K562 (cell line): ENCODE data around the gene SLC22A23. TPM values are rescaled to one million over a fixed set of nuclear protein-coding genes. Genes with fewer than 3 reads are reported as not detected.
A peak's percentile ranks its signal among the peaks of the same experiment; 100 is the strongest.

Experiments used
- FOXK2 ChIP-seq, 2 experiments: fragments of 450-650 bp; IDR thresholded peaks in 1 of 2; conservative IDR thresholded peaks in 1 of 2; 2 replicates each; pipeline ENCODE4 v1.6.1; 2016; ENCODE audit warnings: low read depth in 2 of 2, mild to moderate bottlenecking in 1 of 2
- HMGN3 ChIP-seq: IDR thresholded peaks from 2 replicates; pipeline ENCODE4 v1.6.1; 2011; ENCODE audit warnings: borderline replicate concordance, low read depth, mild to moderate bottlenecking, mixed read lengths, low read length; ENCODE audit not compliant: insufficient read length; ENCODE audit errors: extremely low read depth
- SMAD3 ChIP-seq: fragments of 450-650 bp; formaldehyde crosslinking; conservative IDR thresholded peaks from 2 replicates; pipeline ENCODE4 v1.4.0; 2020; ENCODE audit warnings: mild to moderate bottlenecking
- WHSC1 ChIP-seq: IDR thresholded peaks from one replicate; pipeline ENCODE4 v1.6.1; 2012; ENCODE audit warnings: low read length, control low read depth, inconsistent platforms
- ZBTB7A ChIP-seq: IDR thresholded peaks from 2 replicates; pipeline ENCODE4 v1.6.1; 2011; ENCODE audit warnings: low read depth, mild to moderate bottlenecking, low read length, moderate library complexity, borderline replicate concordance; ENCODE audit not compliant: control insufficient read depth
- ZNF3 ChIP-seq: fragments of 250-450 bp; sonication (Bioruptor Pico); IDR thresholded peaks from 2 replicates; pipeline ENCODE4 v1.5.0; 2021; ENCODE audit warnings: mild to moderate bottlenecking, moderate library complexity
- ZNF324 ChIP-seq: fragments of 250-450 bp; sonication (Bioruptor Pico); IDR thresholded peaks from 2 replicates; pipeline ENCODE4 v1.4.0; 2020; ENCODE audit warnings: mild to moderate bottlenecking
- ZNF76 ChIP-seq: fragments of 250-450 bp; sonication (Bioruptor Pico); IDR thresholded peaks from 2 replicates; pipeline ENCODE4 v1.4.0; 2020; ENCODE audit warnings: mild to moderate bottlenecking, moderate library complexity, borderline replicate concordance
- polyA plus RNA-seq, 8 experiments: library from polyadenylated mRNA; depleted of rRNA in 4 of 8; stranded (reverse) in 5 of 8; unstranded in 3 of 8; fragments of >200 nt; fragmentation: Nextera tagmentation in 2 of 8; fragmentation: Illumina TruSeq in 1 of 8; extraction: Ambion mirVana in 2 of 8; extraction: Trizol in 1 of 8; gene quantifications; 2 replicates each; pipeline versions ENCODE4 v1.2.1 to v1.2.3, GENCODE V29; 2011 to 2014; ENCODE audit warnings: inconsistent platforms in 1 of 8, missing spikeins in 1 of 8
- total RNA-seq, 7 experiments: library from RNA; depleted of rRNA in 6 of 7; stranded (reverse); fragments of >200 nt in 6 of 7; fragmentation: Illumina TruSeq in 2 of 7; extraction: Trizol in 2 of 7; gene quantifications; 2 replicates each; pipeline versions ENCODE4 v1.2.1 to v1.2.3, GENCODE V29; 2011 to 2021; ENCODE audit warnings: low replicate concordance in 1 of 7
- TF ChIP-seq, protein P1 (sequence below): sonication (generic); formaldehyde crosslinking; IDR thresholded peaks from 2 replicates; pipeline ENCODE4 v1.9.0; 2022; ENCODE audit warnings: mild to moderate bottlenecking, missing genetic modification reagents
- TF ChIP-seq, protein P2 (sequence below): fragments of 450-650 bp; IDR thresholded peaks from 2 replicates; pipeline ENCODE4 v1.6.1; 2016; ENCODE audit warnings: mild to moderate bottlenecking, moderate library complexity

SLC22A23 gene
- total and polyA plus RNA-seq, 9 of the 15 experiments (the other 6 are each of a cell fraction or from before 2014, with no cell fraction given), result 0.30 to 8.7 (median 2.5) TPM

DNA sequence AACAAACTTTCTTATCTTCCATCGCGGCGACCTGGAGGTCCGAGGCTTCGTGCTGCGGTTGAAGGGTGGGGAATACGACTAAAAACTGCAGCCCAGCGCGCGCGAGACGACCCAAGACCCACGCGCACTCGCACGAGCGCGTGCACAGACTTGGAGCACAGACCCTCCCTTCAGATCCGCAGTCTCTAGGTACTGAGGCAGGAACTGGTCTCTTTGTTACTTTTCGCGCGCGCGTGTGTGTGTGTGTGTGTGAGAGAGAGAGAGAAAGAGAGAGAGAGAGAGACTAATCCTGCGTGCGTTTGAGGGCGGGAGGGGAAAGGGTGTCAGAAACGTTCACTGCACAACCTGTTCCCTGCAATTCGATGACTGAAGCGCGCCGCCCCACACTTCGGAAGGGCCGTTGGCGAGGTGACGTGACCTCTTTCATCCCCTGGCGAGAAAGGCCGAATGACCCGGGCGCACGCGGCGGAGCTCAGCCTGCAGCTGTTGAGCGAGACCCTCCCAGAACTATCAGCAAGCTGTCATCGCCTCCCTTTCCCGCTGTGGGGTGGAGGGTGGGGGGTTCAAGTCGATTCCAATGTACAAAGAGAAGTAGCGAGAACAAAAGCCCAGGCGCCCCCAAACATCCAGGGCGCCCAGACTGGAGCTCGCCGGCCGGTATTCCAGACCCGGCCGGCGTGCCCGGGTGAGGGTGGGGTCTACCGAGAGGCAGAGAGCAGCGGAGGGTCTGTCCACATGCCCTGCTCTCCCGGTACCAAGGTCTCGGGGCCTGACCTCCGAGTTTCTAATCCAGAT, 227.9 kb downstream of the SLC22A23 start (continued):
- TF ChIP-seq ZNF76 (CRISPR knock-in tag), result no peak
- TF ChIP-seq ZNF324, result no peak
- TF ChIP-seq ZBTB7A, result no peak; the same call in 1 of the 2 replicates
- TF ChIP-seq HMGN3, result peak; percentile 50
- TF ChIP-seq, protein P1, sequence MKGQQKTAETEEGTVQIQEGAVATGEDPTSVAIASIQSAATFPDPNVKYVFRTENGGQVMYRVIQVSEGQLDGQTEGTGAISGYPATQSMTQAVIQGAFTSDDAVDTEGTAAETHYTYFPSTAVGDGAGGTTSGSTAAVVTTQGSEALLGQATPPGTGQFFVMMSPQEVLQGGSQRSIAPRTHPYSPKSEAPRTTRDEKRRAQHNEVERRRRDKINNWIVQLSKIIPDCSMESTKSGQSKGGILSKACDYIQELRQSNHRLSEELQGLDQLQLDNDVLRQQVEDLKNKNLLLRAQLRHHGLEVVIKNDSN (CRISPR knock-in tag), result 0 out of 2 replicates have a peak, but pooled peaks have one; percentile 10
- TF ChIP-seq ZNF3, result no peak
- TF ChIP-seq FOXK2 (conservative IDR thresholded peaks at IDR 0.05 in 1 of 2, IDR thresholded peaks at IDR 0.05 in 1 of 2; ENCODE audit: low read depth in 2 of 2), result no peak
- TF ChIP-seq WHSC1, result no peak
- TF ChIP-seq, protein P2, sequence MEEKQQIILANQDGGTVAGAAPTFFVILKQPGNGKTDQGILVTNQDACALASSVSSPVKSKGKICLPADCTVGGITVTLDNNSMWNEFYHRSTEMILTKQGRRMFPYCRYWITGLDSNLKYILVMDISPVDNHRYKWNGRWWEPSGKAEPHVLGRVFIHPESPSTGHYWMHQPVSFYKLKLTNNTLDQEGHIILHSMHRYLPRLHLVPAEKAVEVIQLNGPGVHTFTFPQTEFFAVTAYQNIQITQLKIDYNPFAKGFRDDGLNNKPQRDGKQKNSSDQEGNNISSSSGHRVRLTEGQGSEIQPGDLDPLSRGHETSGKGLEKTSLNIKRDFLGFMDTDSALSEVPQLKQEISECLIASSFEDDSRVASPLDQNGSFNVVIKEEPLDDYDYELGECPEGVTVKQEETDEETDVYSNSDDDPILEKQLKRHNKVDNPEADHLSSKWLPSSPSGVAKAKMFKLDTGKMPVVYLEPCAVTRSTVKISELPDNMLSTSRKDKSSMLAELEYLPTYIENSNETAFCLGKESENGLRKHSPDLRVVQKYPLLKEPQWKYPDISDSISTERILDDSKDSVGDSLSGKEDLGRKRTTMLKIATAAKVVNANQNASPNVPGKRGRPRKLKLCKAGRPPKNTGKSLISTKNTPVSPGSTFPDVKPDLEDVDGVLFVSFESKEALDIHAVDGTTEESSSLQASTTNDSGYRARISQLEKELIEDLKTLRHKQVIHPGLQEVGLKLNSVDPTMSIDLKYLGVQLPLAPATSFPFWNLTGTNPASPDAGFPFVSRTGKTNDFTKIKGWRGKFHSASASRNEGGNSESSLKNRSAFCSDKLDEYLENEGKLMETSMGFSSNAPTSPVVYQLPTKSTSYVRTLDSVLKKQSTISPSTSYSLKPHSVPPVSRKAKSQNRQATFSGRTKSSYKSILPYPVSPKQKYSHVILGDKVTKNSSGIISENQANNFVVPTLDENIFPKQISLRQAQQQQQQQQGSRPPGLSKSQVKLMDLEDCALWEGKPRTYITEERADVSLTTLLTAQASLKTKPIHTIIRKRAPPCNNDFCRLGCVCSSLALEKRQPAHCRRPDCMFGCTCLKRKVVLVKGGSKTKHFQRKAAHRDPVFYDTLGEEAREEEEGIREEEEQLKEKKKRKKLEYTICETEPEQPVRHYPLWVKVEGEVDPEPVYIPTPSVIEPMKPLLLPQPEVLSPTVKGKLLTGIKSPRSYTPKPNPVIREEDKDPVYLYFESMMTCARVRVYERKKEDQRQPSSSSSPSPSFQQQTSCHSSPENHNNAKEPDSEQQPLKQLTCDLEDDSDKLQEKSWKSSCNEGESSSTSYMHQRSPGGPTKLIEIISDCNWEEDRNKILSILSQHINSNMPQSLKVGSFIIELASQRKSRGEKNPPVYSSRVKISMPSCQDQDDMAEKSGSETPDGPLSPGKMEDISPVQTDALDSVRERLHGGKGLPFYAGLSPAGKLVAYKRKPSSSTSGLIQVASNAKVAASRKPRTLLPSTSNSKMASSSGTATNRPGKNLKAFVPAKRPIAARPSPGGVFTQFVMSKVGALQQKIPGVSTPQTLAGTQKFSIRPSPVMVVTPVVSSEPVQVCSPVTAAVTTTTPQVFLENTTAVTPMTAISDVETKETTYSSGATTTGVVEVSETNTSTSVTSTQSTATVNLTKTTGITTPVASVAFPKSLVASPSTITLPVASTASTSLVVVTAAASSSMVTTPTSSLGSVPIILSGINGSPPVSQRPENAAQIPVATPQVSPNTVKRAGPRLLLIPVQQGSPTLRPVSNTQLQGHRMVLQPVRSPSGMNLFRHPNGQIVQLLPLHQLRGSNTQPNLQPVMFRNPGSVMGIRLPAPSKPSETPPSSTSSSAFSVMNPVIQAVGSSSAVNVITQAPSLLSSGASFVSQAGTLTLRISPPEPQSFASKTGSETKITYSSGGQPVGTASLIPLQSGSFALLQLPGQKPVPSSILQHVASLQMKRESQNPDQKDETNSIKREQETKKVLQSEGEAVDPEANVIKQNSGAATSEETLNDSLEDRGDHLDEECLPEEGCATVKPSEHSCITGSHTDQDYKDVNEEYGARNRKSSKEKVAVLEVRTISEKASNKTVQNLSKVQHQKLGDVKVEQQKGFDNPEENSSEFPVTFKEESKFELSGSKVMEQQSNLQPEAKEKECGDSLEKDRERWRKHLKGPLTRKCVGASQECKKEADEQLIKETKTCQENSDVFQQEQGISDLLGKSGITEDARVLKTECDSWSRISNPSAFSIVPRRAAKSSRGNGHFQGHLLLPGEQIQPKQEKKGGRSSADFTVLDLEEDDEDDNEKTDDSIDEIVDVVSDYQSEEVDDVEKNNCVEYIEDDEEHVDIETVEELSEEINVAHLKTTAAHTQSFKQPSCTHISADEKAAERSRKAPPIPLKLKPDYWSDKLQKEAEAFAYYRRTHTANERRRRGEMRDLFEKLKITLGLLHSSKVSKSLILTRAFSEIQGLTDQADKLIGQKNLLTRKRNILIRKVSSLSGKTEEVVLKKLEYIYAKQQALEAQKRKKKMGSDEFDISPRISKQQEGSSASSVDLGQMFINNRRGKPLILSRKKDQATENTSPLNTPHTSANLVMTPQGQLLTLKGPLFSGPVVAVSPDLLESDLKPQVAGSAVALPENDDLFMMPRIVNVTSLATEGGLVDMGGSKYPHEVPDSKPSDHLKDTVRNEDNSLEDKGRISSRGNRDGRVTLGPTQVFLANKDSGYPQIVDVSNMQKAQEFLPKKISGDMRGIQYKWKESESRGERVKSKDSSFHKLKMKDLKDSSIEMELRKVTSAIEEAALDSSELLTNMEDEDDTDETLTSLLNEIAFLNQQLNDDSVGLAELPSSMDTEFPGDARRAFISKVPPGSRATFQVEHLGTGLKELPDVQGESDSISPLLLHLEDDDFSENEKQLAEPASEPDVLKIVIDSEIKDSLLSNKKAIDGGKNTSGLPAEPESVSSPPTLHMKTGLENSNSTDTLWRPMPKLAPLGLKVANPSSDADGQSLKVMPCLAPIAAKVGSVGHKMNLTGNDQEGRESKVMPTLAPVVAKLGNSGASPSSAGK, result peak; percentile 90
- no peak for TF ChIP-seq SMAD3 (CRISPR knock-in tag)
